ENCODE results near the gene PTPN7.
A peak's percentile ranks its signal among the peaks of the same experiment; 100 is the strongest.
"Not testable (repeated sequence)": the region's sequence is repeated elsewhere in the genome, so short reads cannot be mapped to it uniquely, and the experiment has no call there.

The PTPN7 gene

DNA sequence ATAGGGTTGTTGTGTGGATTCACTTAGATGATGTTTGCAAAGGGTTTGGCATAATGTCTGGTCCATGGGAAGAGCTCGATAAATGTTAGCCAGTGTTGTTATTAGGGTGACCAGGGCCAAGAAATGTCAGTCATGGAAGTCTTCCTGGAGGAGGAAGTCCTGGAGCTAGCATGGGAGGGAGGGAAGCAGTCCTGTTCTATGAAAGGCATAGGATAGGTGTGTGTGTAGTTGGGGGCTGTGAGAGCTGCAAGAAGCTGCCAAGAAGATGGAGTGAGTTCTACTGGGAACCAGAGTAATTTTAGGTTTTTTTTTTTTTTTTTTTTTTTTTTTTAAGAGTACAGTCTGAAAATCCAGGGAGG, 37.9 kb upstream of the PTPN7 start:
- TF ChIP-seq, protein P1, sequence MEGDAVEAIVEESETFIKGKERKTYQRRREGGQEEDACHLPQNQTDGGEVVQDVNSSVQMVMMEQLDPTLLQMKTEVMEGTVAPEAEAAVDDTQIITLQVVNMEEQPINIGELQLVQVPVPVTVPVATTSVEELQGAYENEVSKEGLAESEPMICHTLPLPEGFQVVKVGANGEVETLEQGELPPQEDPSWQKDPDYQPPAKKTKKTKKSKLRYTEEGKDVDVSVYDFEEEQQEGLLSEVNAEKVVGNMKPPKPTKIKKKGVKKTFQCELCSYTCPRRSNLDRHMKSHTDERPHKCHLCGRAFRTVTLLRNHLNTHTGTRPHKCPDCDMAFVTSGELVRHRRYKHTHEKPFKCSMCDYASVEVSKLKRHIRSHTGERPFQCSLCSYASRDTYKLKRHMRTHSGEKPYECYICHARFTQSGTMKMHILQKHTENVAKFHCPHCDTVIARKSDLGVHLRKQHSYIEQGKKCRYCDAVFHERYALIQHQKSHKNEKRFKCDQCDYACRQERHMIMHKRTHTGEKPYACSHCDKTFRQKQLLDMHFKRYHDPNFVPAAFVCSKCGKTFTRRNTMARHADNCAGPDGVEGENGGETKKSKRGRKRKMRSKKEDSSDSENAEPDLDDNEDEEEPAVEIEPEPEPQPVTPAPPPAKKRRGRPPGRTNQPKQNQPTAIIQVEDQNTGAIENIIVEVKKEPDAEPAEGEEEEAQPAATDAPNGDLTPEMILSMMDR (IDR thresholded peaks at IDR 0.05; ENCODE audit: low read depth, low read length), result no peak
- no peak for DNase-seq (ENCODE audit: low read depth in 2 of 2)
- H3K4me3 ChIP-seq (replicated peaks in 1 of 2; ENCODE audit: low read depth in 2 of 2, low read length in 2 of 2), result no peak overlapping the region

DNA sequence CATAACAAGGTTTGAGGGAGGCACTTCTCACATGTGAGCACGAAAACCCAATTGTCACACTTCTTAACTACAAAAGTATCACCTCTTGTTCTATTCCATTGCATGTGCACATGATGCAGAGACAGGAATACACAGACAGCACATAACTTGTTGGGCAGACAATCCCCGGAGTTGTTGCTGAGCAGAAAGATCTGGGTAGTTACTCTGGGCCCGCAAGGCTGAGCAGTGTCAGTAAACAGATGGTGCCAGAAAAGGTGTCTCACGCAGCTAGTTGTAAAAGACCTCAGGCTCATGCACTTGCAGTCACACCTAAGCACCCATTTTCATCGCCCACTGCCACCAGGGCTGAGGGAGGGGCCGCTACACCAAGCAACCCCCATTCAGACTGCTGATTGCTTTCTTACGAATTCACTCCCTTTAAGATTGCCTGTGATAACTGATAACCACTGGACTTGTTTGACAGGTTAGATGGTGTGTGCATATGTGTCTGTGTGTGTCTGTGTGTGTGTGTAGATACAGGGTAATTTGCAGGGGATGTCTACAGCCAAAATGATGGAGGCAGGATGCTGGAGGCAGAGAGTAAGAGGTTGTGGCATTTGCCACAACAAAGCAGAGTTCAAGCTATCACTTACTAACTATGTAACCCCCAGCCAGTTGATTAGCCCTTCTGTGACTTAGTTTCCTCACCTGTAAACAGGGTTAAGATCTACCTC, 37.4 kb upstream of the PTPN7 start:
- no peak for DNase-seq (ENCODE audit: low read depth in 2 of 2)

DNA sequence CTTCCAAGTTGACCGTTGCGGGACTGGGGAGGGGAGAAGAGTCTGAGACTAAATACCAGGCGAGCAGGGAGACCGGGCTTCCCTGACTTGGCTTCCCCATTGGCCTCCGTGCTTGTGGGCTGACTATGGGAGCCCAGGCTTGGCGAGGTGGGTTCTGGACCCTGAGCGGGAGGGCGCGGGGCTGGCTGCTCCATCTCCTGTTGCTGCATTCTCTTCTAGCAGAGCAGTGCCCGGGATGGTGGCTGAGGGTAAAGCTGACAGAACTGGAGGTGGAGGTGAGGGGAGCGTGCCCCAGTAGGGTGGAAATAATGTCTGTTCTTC, 33.9 kb upstream of the PTPN7 start:
- H3K4me3 ChIP-seq (replicated peaks in 1 of 2; ENCODE audit: low read depth in 2 of 2, low read length in 2 of 2), result no peak overlapping the region
- TF ChIP-seq, protein P1 (IDR thresholded peaks at IDR 0.05; ENCODE audit: low read depth, low read length), result no peak
- no peak for DNase-seq (ENCODE audit: low read depth in 2 of 2)

More for the DNA sequence above, 37.4 kb upstream of the PTPN7 start:
- TF ChIP-seq, protein P1 (IDR thresholded peaks at IDR 0.05; ENCODE audit: low read depth, low read length), result no peak
- no peak overlapping the region for H3K4me3 ChIP-seq (replicated peaks in 1 of 2; ENCODE audit: low read depth in 2 of 2, low read length in 2 of 2)

DNA sequence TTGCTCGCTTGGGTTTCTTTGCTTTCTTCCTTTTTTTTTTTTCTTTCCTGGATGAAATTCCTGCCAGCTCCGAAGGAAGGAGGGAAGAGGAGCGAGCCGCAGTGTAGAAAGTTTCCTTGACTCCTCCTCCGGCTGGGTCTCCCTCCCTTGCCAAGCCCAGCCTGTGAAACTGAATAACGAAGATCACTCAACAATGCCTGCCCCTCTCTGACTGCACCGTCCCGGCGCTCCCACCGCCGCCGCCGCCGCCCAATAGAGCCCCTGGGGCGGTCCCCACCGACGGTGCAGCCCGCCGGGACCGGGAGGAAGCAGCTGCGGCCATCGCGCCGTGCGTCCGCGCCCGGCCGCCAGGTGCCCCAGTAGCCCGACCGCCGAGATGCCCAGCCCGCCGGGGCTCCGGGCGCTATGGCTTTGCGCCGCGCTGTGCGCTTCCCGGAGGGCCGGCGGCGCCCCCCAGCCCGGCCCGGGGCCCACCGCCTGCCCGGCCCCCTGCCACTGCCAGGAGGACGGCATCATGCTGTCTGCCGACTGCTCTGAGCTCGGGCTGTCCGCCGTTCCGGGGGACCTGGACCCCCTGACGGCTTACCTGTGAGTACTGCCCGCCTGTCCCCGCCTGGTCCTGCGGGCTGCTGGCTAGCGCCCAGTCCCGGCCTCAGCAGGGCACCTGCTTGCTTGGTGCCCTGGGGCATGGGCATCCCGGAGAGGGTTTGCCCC, 33.4 kb upstream of the PTPN7 start, which contains the start of gene LGR6:
TSS of gene LGR6 (plus strand) at position 186 of the 714 bp plus-strand sequence. CDS start at position 377, 191 bp downstream.
- no peak for DNase-seq (ENCODE audit: low read depth in 2 of 2)
- H3K4me3 ChIP-seq (replicated peaks in 1 of 2; ENCODE audit: low read depth in 2 of 2, low read length in 2 of 2), result no peak within 1 kb of the TSS
- TF ChIP-seq, protein P1 (IDR thresholded peaks at IDR 0.05; ENCODE audit: low read depth, low read length), result no peak

DNA sequence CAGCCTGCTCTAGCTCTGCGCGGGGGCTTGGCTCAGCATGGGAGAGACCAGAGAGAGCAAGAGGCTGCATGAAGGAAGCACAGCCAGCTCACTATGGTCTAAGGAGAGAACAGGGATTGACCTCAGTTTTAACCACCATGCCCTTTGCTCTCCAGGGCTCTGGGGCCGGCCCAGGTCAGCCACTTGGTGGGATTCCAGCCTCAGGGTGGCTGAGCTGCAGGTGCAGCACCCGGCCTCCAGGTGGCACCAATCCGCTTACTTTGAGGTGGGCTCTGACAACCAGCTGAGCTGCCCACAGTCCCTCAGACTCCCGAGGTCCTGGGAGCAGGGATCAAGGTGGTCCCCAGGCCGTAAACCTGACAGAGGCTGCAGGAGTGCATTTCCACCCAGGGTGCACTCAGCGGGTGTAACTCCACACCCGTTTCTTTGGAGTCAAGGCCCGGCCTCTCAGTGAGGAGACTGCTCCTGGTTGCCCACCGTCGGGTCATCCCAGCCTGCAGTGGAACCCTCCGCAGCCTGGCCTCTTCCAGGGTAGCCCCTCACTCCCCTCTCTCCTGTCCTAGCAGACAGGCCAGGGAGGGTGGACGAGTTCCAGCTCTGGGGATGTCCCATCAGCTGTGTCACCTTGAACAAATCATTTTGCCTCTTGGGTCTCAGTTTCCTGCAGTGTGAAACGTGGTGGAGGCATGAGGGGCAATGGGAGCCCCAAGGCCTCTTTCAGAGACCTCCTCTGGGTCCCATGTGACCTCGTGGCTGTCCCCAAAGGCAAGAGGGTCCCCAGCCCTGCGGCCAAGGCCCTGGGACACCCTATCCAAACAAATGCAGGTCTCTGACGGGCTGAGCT, 32.6 kb upstream of the PTPN7 start:
- no peak overlapping the region for H3K4me3 ChIP-seq (replicated peaks in 1 of 2; ENCODE audit: low read depth in 2 of 2, low read length in 2 of 2)
- TF ChIP-seq, protein P1 (IDR thresholded peaks at IDR 0.05; ENCODE audit: low read depth, low read length), result peak; percentile 89
- peak; percentile 53 to 63 for DNase-seq (ENCODE audit: low read depth in 2 of 2)

DNA sequence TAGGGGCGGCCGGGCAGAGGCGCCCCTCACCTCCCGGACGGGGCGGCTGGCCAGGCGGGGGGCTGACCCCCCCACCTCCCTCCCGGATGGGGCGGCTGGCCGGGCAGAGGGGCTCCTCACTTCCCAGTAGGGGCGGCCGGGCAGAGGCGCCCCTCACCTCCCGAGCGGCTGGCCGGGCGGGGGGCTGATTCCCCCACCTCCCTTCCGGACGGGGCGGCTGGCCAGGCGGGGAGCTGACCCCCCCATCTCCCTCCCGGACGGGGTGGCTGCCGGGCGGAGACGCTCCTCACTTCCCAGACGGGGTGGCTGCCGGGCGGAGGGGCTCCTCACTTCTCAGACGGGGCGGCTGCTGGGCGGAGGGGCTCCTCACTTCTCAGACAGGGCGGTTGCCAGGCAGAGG, 31.0 kb upstream of the PTPN7 start:
- DNase-seq (ENCODE audit: low read depth in 2 of 2); H3K4me3 ChIP-seq (replicated peaks in 1 of 2; ENCODE audit: low read depth in 2 of 2, low read length in 2 of 2): not testable (repeated sequence)

Data from cardiac fibroblast (primary cell).